Gastrocnemius medialis (tissue), 4 donors: ENCODE measurements around the gene NOS2. TPM values are rescaled to one million over a fixed set of nuclear protein-coding genes. Genes with fewer than 3 reads are reported as not detected.
A peak's percentile ranks its signal among the peaks of the same experiment; 100 is the strongest.

Source experiments
- ATAC-seq, 2 donors: fragments of 150-250 bp; one replicate each; pipeline ENCODE4 v1.9.1; 2016
- DNase-seq, 2 donors: peaks; one replicate each; pipeline ENCODE4 v3.0.0-alpha.2; 2019
- H3K27ac ChIP-seq, 4 donors: fragments of 200-600 bp; sonication (generic); 1 replicate in 1 of 4; 2 replicates in 3 of 4; pipeline ENCODE4 v1.5.1; 2016 to 2018; ENCODE audit warnings: mild to moderate bottlenecking in 2 of 4, moderate library complexity in 1 of 4
- H3K27me3 ChIP-seq, 3 donors: fragments of 200-600 bp; sonication (generic) in 2 of 3; 1 replicate in 1 of 3; 2 replicates in 2 of 3; pipeline versions ENCODE4 v1.5.1 to v1.6.0; 2016 to 2019; ENCODE audit warnings: mild to moderate bottlenecking in 1 of 3, moderate library complexity in 1 of 3
- H3K36me3 ChIP-seq, 2 donors: fragments of 200-600 bp; sonication (generic) in 1 of 2; one replicate each; pipeline ENCODE4 v1.5.1; 2017 to 2018
- H3K4me1 ChIP-seq, 2 donors: fragments of 200-600 bp; sonication (generic) in 1 of 2; one replicate each; pipeline ENCODE4 v1.5.1; 2016 to 2017; ENCODE audit warnings: mild to moderate bottlenecking in 2 of 2
- H3K4me3 ChIP-seq, 4 donors: fragments of 200-600 bp; sonication (generic) in 3 of 4; 1 replicate in 1 of 4; 2 replicates in 3 of 4; pipeline ENCODE4 v1.5.1; 2016 to 2019; ENCODE audit warnings: mild to moderate bottlenecking in 2 of 4
- H3K9me3 ChIP-seq, 3 donors: fragments of 200-600 bp; sonication (generic) in 2 of 3; 1 replicate in 1 of 3; 2 replicates in 2 of 3; pipeline ENCODE4 v1.5.1; 2016 to 2019
- POLR2A ChIP-seq, 2 donors: fragments of 450-650 bp; IDR thresholded peaks; one replicate each; pipeline ENCODE4 v1.6.1; 2017; ENCODE audit warnings: antibody characterized with exemption in 2 of 2, mild to moderate bottlenecking in 2 of 2, moderate library complexity in 2 of 2
- in situ Hi-C, 4 donors: fragments of 200-750 bp; cut with MboI; loops; one replicate each; pipeline versions ENCODE4 v1.15.0 to v1.8.0; 2017; ENCODE audit warnings: low sequenced_read_pairs in 4 of 4
- intact Hi-C: fragments of 100-400 bp; cut with DNase I; formaldehyde crosslinking; loops from one replicate; pipeline ENCODE4 v1.15.1; 2023; ENCODE audit warnings: low total_unique reads
- total RNA-seq, 4 donors: library from RNA; depleted of rRNA; stranded (reverse); fragments of >200 nt; gene quantifications; one replicate each; pipeline versions ENCODE4 v1.1.0 to v1.2.3, GENCODE V29; 2016
- TF ChIP-seq, protein P1 (sequence below), 5 experiments: fragments of 450-650 bp in 3 of 5; fragments of 200-600 bp in 2 of 5; sonication (generic) in 2 of 5; IDR thresholded peaks in 4 of 5; conservative IDR thresholded peaks in 1 of 5; 1 replicate in 4 of 5; 2 replicates in 1 of 5; pipeline ENCODE4 v1.5.1; 2016 to 2019; ENCODE audit warnings: antibody characterized with exemption in 5 of 5, mild to moderate bottlenecking in 3 of 5, moderate library complexity in 3 of 5

The NOS2 gene
- total RNA-seq, 4 donors from 2014 or later = 0.07 to 0.68 (median 0.31) TPM; not detected in 1

DNA sequence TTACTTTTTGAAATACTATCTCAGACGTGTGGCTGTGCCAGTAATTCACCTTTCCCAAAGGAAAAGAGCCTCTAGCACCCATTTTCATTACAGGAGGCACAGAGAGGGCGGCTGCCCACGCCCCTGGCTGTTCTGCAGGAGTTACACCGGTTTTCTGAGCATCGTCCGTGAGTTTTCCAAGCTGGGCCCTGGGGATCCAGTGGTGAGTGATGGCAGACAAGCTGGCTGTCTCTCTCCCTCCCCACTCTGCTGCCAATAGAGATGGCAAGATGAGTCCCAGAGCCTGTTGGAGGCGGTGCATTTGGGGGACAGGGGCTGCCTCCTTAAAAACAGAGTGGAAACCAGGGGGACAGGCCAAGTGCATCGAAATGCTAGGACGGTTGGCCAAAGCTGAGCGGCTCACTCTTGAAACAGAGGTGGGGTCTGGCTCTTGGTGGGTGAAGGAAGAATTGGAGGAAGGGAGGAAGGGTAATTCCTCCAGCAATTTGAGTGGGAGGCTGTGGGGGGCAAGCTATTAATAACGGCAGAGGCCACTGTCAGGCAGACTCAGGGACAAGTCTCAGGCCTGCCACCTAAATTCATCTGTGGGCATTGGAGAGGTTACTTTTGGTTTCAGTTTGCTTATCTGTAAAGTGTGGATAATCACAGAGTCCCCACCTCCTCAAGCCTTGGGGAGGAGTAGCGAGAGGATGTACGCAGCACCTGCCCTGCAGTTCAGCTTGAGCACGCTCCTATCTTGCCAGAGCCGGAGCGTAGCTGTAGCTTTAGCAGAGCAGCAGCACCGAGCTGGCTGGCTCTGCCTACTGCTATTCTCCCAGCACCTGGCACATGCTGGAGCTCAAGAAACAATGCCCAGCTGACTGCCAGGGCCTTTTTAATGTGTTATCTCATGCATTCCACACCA, 7.5 kb upstream of the NOS2 start:
- Histone ChIP-seq H3K4me1 (peaks cover 2 to 5% of the 10 kb centered on the region in 2 donors), H3K27ac (no peak overlapping the region), H3K4me3 (no peak overlapping the region), H3K27me3 (no peaks in the 10 kb centered on the region), H3K9me3 (no peaks in the 10 kb centered on the region), H3K36me3 (no peaks in the 10 kb centered on the region)
- DNase-seq (no peak), ATAC-seq (no peak)
- TF ChIP-seq, protein P1, sequence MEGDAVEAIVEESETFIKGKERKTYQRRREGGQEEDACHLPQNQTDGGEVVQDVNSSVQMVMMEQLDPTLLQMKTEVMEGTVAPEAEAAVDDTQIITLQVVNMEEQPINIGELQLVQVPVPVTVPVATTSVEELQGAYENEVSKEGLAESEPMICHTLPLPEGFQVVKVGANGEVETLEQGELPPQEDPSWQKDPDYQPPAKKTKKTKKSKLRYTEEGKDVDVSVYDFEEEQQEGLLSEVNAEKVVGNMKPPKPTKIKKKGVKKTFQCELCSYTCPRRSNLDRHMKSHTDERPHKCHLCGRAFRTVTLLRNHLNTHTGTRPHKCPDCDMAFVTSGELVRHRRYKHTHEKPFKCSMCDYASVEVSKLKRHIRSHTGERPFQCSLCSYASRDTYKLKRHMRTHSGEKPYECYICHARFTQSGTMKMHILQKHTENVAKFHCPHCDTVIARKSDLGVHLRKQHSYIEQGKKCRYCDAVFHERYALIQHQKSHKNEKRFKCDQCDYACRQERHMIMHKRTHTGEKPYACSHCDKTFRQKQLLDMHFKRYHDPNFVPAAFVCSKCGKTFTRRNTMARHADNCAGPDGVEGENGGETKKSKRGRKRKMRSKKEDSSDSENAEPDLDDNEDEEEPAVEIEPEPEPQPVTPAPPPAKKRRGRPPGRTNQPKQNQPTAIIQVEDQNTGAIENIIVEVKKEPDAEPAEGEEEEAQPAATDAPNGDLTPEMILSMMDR (IDR thresholded peaks at IDR 0.05 in 4 of 5, conservative IDR thresholded peaks at IDR 0.05 in 1 of 5) = no peak
- TF ChIP-seq POLR2A (IDR thresholded peaks at IDR 0.05) = no peak
- in situ Hi-C loops = loop anchor here in 3 of 4 donors (10.0 kb wide), 1 partner anchor 87 kb away; the partner anchor contains the start of gene LYRM9 (in 3 of the 3)
- intact Hi-C loops = loop anchor here (5.0 kb wide), 1 partner anchor 444 kb away; no protein-coding TSS in a partner anchor

DNA sequence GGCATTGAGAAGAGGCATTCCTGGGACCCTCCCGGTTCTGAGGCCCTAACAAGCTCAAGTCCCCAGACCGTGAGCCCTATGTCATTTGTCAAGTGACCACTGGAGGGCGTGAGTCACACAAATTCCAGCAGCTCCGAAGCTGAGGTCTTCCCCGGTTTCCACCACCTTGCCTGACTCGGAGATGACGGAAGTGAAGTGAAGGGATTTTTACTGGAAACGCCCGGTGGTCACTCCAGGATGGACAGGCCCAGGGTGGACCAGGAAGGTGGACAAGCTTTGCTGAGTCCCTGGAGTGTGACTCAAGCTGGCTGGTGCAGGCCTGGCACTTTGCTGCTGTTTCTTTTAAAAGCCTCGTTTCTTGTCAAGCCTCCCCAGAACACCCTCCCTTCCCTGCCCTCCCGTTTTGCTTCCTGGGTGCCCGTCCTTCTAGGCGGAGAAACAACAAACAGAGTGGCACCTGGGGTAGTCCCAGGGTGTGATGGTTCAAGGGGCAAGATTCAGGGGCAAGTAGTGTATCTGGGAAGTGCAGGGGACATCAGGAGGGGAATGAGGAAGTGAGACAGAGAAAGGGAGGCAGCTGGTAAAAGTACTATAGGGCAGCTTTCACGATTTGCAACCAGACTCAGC, 5.3 kb upstream of the NOS2 start:
- H3K27me3 ChIP-seq = no peaks in the 10 kb centered on the region
- peaks cover 2 to 5% of the 10 kb centered on the region in 2 donors for H3K4me1 ChIP-seq
- intact Hi-C loops = loop anchor here (1.0 to 5.0 kb wide), 2 partner anchors 88 to 447 kb away; partner anchors contain the start of gene LYRM9
- in situ Hi-C loops = loop anchor here in 3 of 4 donors (10.0 kb wide), 1 partner anchor 89 kb away; the partner anchor contains the start of gene LYRM9 (in 3 of the 3)
- no peaks in the 10 kb centered on the region for H3K36me3 ChIP-seq
- peak overlapping the region; percentile 28 to 52 (median 39) for H3K4me3 ChIP-seq
- H3K27ac ChIP-seq = no peak overlapping the region
- TF ChIP-seq, protein P1 (IDR thresholded peaks at IDR 0.05 in 4 of 5, conservative IDR thresholded peaks at IDR 0.05 in 1 of 5) = peak; percentile 60 to 76 (median 73)
- TF ChIP-seq POLR2A (IDR thresholded peaks at IDR 0.05) = no peak
- ATAC-seq (peak; percentile 92 to 95), DNase-seq (peak; percentile 49 to 68)
- no peaks in the 10 kb centered on the region for H3K9me3 ChIP-seq

DNA sequence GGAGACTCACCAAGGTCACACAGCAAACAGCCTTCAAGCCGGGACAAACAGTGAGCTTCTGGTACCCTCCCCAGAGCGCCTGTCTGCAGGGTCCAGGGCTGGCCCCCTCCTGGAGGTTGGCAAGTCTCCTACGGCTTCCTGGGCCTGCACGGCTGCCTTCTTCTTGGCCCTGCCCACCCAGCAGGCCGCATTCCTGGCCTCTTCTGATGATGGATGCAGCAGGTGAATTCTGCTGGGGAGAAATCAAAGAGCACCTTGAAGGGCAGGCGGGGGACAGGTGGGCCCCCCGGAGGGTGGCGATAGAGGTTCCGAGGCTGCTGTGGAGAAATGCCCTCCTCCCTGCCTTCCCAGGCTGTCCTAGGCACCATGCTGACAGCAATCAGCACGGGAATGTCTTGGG, 3.8 kb upstream of the NOS2 start:
- Histone ChIP-seq H3K36me3 (no peaks in the 10 kb centered on the region), H3K27me3 (no peaks in the 10 kb centered on the region), H3K4me3 (no peak overlapping the region), H3K27ac (no peak overlapping the region), H3K9me3 (no peaks in the 10 kb centered on the region), H3K4me1 (peaks cover 2 to 5% of the 10 kb centered on the region in 2 donors)
- TF ChIP-seq, protein P1 (IDR thresholded peaks at IDR 0.05 in 4 of 5, conservative IDR thresholded peaks at IDR 0.05 in 1 of 5) = no peak
- no peak for TF ChIP-seq POLR2A (IDR thresholded peaks at IDR 0.05)
- ATAC-seq = no peak
- DNase-seq = no peak
- in situ Hi-C loops (loop anchor here in 3 of 4 donors (10.0 kb wide), 1 partner anchor 91 kb away; the partner anchor contains the start of gene LYRM9 (in 3 of the 3)), intact Hi-C loops (no loop called here)

DNA sequence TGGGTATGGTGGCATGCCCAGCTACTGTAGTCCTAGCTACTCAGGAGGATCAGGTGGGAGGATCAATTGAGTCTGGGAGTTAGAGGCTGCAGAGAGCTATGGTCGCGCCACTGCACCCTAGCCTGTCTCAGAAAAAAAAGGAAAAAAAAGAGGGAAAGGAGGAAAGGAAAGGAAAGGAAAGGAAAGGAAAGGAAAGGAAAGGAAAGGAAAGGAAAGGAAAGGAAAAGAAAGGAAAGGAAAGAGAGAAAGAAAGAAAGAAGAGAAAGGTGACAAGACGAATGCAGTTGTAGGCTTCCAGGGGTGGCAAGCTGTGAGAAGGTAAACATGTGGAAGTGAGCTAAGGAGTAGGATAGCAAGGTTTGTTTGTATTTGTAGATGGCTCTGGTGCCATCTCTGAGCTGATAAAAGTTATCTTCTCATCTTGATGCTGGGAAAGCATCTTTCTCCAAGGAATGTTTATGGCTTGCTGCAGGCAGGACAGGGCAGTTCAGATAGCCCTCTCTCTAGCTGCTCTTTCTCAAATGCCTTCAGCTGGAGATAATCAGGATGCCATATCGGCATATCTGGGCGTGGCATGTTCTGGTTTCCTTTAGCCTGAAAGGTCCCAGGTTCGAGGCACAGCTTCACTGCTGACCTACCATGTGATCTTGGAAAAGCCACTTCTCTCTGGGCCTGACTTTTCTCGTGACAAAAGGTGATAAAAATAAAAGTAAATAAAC, 2.8 kb upstream of the NOS2 start:
- Histone ChIP-seq H3K27me3 (no peaks in the 10 kb centered on the region), H3K36me3 (no peaks in the 10 kb centered on the region), H3K9me3 (no peaks in the 10 kb centered on the region), H3K4me1 (peaks cover 2 to 5% of the 10 kb centered on the region in 2 donors), H3K27ac (no peak overlapping the region), H3K4me3 (no peak overlapping the region)
- no peak for DNase-seq
- in situ Hi-C loops (loop anchor here in 3 of 4 donors (10.0 kb wide), 1 partner anchor 92 kb away; the partner anchor contains the start of gene LYRM9 (in 3 of the 3)), intact Hi-C loops (no loop called here)
- TF ChIP-seq POLR2A (IDR thresholded peaks at IDR 0.05) = no peak
- TF ChIP-seq, protein P1 (IDR thresholded peaks at IDR 0.05 in 4 of 5, conservative IDR thresholded peaks at IDR 0.05 in 1 of 5) = no peak
- no peak for ATAC-seq
